ENCODE data around the gene ANGPT4.

Gene ANGPT4

GRCh38 chr20:940926-941325 is 24.8 kb upstream of the ANGPT4 start:
- DNase-seq (ENCODE audit: low read depth in 2 of 2): no peak

- no peak for DNase-seq (ENCODE audit: low read depth in 2 of 2)
Observed at GRCh38 chr20:939606-940005, 23.5 kb upstream of the ANGPT4 start.

DNA sequence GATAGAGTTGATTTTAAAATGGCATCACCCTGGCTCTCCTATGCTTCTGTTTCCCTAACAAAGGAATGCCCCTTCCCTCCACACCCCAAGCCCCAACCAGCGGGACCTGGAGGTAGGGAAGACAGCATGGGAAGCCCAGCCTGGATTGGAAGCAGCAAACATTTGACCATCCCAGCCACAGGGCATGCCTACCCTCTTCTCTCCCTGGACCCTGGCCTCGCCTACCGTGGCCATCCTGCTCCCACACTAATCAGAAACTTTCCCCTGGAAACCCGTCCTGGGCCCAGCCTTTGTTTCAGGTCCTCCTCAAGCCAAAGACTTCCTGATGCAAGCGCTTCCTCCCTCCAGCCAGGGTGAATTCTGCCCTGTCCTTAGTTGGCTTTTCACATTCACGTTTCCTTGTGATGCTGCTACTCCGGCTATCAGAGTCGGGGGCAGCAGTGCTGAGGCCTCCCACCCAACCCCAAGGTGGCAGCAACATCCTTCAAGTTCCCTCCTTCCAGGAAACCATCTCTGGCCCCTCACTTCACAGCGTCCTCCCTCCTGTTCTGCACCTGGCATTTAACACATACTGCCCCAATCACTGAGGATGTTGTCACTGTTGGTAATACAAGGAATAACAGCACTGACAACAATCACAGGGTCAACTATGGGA is 18.2 kb upstream of the ANGPT4 start:
- DNase-seq (ENCODE audit: low read depth in 2 of 2): no peak

DNA sequence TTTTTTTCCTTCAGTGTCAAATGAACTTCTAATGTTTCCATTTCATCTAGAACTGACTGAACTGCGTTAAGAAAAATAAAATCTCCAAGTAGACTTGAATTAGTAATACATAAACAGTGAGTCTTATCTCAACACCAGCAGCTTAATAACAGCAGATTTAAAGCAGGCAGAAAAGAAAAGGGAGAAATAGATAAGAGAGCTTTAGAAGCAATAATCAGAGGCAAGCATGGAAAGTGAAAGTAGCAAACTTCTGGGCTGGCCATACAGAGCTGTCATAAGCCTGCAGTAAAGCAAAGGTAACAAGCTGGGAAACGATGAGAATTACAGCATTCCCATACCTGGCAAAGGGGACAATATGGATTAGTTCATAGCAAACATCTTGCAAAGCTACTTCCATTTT is 16.9 kb upstream of the ANGPT4 start:
- DNase-seq (ENCODE audit: low read depth in 2 of 2): no peak

DNA sequence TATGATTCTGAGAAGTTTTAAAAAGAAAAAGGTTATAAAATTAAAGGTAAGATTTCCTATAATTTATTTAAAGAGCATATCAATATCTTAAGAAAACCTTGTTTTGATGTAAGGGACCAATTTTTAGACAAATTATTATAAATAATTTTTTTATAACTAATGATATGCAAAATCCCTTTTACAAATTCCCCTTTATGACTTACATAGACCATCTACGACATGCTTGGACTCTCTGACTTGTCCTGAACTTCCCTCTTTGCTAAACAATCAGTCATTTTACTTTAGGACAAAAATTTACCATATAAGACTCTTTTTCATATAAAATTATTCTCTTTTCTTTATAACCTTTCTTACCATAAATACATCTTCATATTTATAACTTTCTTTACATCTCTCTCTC is 15.3 kb upstream of the ANGPT4 start:
- no peak for DNase-seq (ENCODE audit: low read depth in 2 of 2)

GRCh38 chr20:926670-927069 is 10.5 kb upstream of the ANGPT4 start:
- no peak for DNase-seq (ENCODE audit: low read depth in 2 of 2)

- DNase-seq (ENCODE audit: low read depth in 2 of 2): no peak
Observed at GRCh38 chr20:925516-925915, 9.4 kb upstream of the ANGPT4 start.

GRCh38 chr20:924639-925038 is 8.5 kb upstream of the ANGPT4 start:
- no peak for DNase-seq (ENCODE audit: low read depth in 2 of 2)

DNA sequence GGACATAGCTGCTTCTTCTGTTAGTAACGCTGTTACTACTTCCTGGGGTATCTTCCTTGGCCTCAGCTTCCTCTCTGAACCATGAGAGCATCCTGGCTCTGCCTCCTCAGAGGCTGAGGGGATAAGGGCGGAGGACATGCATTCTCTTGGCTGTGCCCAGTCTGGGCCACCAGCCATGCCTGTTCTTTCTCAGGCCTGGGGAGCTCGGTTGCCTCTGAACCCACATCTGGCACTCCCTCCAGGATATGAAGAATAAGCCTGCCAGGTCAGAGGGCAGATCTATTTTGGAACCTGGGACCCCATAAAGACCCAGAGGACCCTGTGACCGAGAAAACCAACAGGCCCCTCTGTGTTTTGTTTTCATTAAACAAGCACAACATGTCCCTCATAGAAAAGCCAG is 6.6 kb upstream of the ANGPT4 start:
- no peak for DNase-seq (ENCODE audit: low read depth in 2 of 2)

DNA sequence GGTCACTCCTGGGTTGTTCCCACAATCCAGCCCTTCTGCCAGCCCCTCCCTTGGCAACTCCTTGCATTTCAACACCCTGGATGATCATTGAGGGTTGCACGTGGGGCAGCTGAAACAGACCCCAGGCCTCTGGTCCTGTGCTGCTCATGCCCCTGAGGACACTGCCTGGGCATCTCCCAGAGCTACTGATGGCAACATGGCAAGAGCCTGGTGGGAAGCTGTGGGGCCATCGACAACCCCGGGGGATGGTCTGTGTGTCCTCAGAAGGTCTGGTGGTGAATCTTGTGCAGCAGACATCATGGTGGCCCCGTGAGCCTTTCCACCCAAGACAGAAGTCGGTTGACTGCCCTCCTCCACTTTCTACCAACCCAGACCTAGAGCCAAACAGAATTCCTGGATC is 4.9 kb upstream of the ANGPT4 start:
- no peak for DNase-seq (ENCODE audit: low read depth in 2 of 2)

- DNase-seq (ENCODE audit: low read depth in 2 of 2): no peak
Observed at GRCh38 chr20:920311-920710, 4.2 kb upstream of the ANGPT4 start.

- DNase-seq (ENCODE audit: low read depth in 2 of 2): no peak
Observed at GRCh38 chr20:919491-919916, 3.4 kb upstream of the ANGPT4 start.

DNA sequence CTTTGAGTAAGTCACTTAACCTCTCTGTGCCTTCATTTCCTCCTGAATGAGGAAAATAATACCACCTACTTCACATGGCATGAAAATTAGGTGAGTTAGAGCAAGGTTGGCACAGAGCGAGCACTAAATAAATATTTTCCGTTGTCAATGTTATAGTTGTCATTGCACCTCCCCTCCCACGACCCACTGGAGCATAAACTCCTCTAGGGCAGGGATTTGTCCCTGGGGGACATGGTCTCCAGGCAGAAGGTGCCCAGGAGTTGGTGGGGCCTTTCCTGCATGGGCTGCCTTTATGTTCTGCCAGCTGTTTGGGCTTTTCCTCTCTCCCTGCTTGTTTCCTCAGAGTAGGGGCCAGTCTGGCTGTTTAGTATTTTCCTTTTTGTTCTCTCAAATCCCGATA is 1.3 kb upstream of the ANGPT4 start:
- DNase-seq (ENCODE audit: low read depth in 2 of 2): no peak

- DNase-seq (ENCODE audit: low read depth in 2 of 2): no peak
Observed at GRCh38 chr20:916825-917224, 691 bp upstream of the ANGPT4 start.

GRCh38 chr20:914727-915498 is 1.2 kb downstream of the ANGPT4 start:
- DNase-seq (ENCODE audit: low read depth in 2 of 2): no peak

- no peak for DNase-seq (ENCODE audit: low read depth in 2 of 2)
Observed at GRCh38 chr20:913306-913849, 2.8 kb downstream of the ANGPT4 start.

DNA sequence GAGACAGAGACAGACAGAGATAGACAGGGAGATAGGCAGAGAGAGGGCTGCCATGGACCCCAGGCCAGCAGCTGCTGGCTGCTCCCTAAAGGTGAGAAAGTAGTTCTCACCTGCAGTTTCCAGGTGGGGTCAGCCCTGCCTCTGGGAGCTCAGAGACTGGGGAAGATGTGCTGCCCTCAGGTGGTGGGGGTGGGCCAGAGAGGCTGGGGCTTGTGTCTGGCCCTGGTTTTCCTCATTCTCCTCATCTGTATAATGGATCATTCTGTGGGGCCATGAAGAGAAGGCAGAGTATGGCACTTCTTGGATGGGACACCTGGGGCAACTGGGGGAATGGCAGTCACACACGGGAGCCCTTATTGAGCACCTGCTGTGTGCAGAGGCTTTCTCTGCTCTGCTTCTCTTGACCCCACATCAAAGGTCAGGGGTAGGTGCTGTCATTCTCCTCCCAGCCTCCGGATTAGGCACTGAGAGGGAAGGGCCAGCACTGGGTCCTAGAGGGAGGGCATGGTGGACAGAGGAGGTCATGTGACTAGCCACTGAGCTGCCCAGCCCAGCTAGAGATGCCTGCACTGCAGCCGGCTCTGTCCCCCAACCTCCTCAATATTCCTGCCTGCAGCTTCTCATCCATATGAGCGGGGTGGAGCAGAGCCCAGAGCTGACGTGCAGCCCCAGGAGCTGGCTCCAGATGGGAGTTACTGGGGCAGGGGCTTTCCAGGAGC is 4.1 kb downstream of the ANGPT4 start:
- no peak for DNase-seq (ENCODE audit: low read depth in 2 of 2)

DNA sequence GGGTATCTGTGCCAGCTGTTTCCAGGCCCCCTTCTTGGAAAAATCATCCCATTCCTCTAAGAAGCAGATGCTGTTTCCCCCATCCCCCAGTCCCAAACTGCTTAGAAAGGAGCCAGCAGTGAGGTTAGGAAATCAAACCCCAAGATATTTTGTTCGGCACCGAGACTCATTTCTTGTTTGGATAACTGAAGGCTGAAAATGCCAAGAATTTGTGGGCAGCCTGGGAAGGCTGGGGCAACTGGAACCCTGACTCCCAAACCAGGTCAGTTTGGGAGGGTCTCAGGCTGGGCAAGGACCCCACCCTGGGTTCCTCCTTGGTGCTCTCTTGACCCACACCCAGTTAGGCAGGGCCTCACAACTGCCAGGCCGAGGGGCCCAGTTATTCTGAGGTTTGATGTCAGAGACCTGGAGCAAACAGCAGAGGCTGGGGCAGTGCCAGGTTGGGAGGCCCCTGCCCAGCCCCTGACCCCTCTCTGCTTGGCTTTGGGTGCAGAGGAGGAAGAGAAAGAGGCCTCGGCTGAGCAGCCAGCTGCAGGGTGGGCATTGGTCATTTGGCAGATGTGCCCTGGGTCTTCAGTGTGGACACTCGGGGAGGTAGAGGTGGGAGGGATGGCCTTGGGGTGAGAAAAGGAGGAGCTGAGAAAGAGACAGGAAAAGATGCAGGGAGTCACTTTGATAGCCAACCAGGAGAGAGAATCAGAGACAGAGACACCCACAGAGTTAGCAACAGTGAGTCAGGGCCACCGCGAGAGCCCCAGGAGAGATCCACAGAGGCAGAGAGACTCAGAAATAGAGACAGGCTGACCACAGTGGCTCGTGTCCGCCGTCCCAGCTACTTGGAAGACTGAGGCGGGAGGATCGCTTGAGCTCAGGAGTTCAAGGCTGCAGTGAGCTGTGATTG is 5.0 kb downstream of the ANGPT4 start:
- DNase-seq (ENCODE audit: low read depth in 2 of 2): no peak

GRCh38 chr20:910132-910869 is 5.8 kb downstream of the ANGPT4 start:
- no peak for DNase-seq (ENCODE audit: low read depth in 2 of 2)

DNA sequence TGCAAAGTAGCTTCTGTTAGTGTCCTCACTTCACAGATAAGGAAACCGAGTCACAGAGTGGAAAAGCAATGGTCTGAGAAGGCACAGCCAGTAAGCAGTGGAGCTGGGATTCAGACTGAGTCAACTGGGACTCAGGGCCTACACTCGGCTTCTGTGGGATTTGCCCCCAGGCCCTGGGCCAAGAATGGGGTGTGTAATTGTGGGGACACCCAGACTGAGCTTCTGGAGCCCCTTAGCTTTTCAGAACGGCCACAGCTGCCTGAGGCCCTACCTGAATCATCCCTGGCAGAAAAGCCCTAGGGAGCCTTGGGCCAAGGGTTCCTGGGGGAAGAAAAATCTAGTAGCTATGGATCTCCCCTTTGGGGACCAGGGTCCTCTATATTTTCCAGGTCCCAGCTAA is 6.5 kb downstream of the ANGPT4 start:
- no peak for DNase-seq (ENCODE audit: low read depth in 2 of 2)

GRCh38 chr20:906703-907270 is 9.3 kb downstream of the ANGPT4 start:
- no peak for DNase-seq (ENCODE audit: low read depth in 2 of 2)

Measured in fibroblast of skin of left biceps (primary cell).